ENCODE measurements around the gene ZFHX3.

The ZFHX3 gene

DNA sequence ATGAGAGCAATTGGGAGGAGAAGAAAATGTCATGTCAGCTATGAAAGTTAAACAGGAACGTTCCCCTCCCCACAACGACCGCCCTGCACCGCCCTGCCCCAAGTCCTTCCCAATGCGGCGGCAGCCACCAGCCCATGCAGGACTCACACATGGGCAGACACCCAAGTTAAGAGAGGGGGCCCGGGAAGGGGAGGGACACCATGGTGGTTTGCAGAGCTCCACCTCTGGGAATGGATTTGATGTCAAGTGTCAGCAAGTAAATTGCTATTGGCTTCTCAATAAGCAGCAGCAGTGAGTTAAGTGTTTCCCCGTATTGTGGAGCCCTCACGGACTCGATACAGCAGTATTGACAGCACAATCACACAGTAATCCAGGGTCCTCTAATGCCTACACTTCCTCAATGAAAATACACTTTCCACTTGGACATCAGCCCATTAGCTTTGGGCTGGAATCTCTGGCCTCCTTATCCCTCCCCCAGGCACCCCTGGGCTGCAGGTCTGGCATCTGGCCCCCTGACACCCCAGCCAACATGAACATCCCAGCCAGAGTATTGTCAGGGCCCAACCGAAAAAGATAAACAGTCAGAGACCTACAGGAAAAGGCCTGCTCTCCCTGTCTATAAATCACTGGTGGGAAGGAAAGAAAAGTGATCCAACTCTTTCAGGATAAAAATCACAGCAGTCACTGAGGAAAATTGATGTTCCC is 22.6 kb downstream of the ZFHX3 start:
- Histone ChIP-seq H3K4me1 (ENCODE audit: insufficient read depth, low read length) (peaks cover 21% of the 10 kb centered on the region), H3K36me3 (ENCODE audit: insufficient read depth, low read length) (no peaks in the 10 kb centered on the region), H3K27me3 (ENCODE audit: insufficient read depth, low read length) (no peaks in the 10 kb centered on the region), H3K4me3 (ENCODE audit: low read length) (no peak overlapping the region), H3K9me3 (ENCODE audit: low read length) (no peaks in the 10 kb centered on the region), H2AFZ (ENCODE audit: low read depth, low read length) (no peak overlapping the region)

DNA sequence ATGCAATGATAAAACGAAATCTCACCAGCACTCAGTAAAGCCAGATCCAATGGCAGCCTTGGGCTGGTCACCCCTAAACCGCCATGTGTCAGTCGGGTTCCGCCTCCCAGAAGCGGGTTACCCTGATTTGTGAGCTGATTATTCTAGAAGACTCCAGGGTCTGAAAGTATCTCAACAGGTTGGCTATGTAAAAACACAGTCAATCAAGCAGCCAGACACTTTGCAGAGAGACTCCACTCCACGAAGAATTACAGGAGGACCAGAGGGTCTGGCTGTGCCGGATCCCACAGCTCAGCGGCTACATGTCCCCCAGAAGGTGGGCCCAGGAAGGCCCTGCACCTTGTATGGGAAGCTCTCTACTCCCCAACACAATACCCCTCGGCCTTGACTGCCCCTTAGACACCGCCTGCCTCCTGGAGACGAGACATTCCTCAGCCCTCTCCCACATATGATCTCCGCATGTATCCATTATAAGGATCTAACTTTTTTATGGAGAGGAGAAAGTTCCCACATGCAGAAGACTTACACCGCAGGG is 23.3 kb downstream of the ZFHX3 start:
- H3K9me3 ChIP-seq (ENCODE audit: low read length), result no peaks in the 10 kb centered on the region

DNA sequence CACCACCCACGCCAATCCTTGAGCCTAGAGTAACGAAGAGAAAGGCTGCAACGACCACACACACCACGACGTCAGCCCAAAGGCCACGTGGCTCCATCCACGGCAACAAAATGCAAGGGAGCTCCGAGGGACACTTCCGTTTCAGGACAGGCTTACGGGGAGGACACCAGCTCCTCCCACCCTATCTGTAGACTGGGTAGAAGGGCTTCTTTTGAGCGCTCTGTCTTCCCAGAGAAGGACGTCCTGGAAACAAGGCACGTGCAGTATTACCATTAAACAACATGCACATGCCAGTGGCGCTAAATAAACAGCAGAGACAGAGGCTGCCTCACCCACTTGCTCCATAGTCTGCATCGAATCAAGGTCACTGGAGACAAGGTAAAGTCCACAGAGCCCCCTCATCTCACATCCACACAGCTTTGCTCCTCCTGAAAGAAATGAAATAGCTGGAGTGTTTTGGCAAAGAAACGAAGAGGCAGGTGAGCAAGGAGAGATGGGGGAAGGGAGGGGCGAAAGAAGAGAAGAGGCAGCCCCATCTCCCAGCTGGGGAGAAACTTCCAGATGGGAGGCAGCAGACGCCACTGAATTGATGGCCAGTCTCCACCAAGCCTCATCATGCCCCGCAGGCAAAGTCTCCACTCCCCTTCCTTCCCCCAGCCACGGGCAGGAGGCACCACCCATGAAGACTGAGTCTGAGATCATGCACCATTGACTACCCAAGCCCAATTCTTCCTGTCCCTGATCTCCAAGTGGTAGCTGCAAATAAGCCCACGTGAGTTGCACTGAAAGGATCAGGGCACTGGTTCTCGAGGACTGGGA is 24.0 kb downstream of the ZFHX3 start:
- no peak overlapping the region for H3K4me3 ChIP-seq (ENCODE audit: low read length)
- no peak overlapping the region for H2AFZ ChIP-seq (ENCODE audit: low read depth, low read length)
- H3K4me1 ChIP-seq (ENCODE audit: insufficient read depth, low read length), result peaks cover 31% of the 10 kb centered on the region
- H3K9me3 ChIP-seq (ENCODE audit: low read length), result no peaks in the 10 kb centered on the region
- H3K36me3 ChIP-seq (ENCODE audit: insufficient read depth, low read length), result no peaks in the 10 kb centered on the region
- no peaks in the 10 kb centered on the region for H3K27me3 ChIP-seq (ENCODE audit: insufficient read depth, low read length)

More for the DNA sequence above, 23.3 kb downstream of the ZFHX3 start:
- H2AFZ ChIP-seq (ENCODE audit: low read depth, low read length), result no peak overlapping the region
- no peaks in the 10 kb centered on the region for H3K36me3 ChIP-seq (ENCODE audit: insufficient read depth, low read length)
- H3K4me3 ChIP-seq (ENCODE audit: low read length), result no peak overlapping the region
- peaks cover 24% of the 10 kb centered on the region for H3K4me1 ChIP-seq (ENCODE audit: insufficient read depth, low read length)
- no peaks in the 10 kb centered on the region for H3K27me3 ChIP-seq (ENCODE audit: insufficient read depth, low read length)

DNA sequence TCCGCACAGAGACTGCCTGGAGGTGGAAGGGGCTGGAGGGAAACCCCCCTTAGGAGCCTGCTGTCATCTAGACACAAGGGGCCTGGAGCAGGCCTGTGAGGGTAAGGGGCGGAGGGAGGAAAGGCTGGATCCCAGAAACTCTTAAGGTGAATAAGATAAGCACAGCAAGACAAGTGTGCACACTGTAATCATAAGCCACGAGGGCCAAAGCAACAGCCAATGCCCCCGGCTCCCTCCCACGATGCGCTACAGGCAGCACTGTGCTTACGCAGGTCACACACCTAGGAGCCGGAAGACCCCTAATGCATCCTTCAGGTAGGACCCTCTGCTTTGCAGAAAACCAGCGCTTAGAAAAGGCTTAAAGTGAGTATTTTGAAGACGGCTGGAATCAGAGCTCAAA is 24.6 kb downstream of the ZFHX3 start:
- H2AFZ ChIP-seq (ENCODE audit: low read depth, low read length), result no peak overlapping the region
- H3K4me1 ChIP-seq (ENCODE audit: insufficient read depth, low read length), result peaks cover 34% of the 10 kb centered on the region
- no peak overlapping the region for H3K4me3 ChIP-seq (ENCODE audit: low read length)
- no peaks in the 10 kb centered on the region for H3K9me3 ChIP-seq (ENCODE audit: low read length)
- no peaks in the 10 kb centered on the region for H3K36me3 ChIP-seq (ENCODE audit: insufficient read depth, low read length)
- no peaks in the 10 kb centered on the region for H3K27me3 ChIP-seq (ENCODE audit: insufficient read depth, low read length)

DNA sequence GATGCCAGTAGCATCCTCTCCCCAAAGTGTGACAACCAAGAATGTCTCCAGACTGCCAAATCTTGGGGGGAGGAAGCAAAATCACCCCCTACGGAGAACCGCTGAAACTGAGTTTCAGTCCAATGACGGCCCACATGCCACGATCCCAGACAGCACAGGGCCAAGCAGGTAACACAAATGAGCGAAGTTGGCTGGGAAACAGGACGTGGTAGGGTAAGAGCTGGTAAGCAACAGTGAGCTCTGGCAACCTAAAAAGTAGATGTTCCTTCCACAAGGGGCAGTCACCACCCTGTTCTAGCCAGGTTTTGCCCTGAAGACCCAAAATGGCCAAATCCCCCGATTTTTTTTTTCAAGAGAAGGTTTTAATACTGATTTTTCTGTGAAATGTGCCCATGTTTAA is 25.4 kb downstream of the ZFHX3 start:
- Histone ChIP-seq H3K27me3 (ENCODE audit: insufficient read depth, low read length) (no peaks in the 10 kb centered on the region), H3K4me1 (ENCODE audit: insufficient read depth, low read length) (peaks cover 26% of the 10 kb centered on the region), H3K9me3 (ENCODE audit: low read length) (no peaks in the 10 kb centered on the region), H3K4me3 (ENCODE audit: low read length) (no peak overlapping the region), H2AFZ (ENCODE audit: low read depth, low read length) (no peak overlapping the region), H3K36me3 (ENCODE audit: insufficient read depth, low read length) (no peaks in the 10 kb centered on the region)

DNA sequence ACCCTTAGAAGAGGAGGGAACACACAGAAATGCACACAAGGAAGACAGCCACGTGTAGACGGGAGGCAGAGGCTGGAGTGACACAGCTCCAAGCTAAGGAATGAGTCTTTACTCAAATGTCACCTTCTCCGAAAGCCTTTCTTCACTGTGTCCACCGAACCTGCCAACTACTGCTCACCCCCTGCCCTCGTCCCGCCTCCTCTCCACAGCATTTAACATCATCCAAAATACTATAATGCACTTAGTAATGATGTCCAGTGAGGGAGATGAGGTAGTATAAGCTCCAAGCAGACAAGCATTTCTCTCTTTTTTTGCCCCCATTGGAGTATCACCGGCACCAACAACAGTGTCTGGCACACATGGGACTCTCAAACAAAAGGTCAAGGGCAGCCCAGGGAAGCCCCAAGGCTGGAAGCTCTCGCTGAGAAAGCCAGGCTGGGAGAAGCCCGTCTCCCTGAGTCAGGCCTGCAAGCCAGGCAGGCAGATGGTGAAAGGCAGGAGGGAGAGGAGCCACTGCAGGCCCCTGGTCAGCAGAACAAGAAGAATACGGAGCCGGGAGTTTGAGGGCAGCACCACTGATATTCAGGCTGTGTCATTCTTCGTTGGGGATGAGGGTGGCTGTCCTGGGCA is 25.9 kb downstream of the ZFHX3 start:
- peaks cover 25% of the 10 kb centered on the region for H3K4me1 ChIP-seq (ENCODE audit: insufficient read depth, low read length)
- no peaks in the 10 kb centered on the region for H3K36me3 ChIP-seq (ENCODE audit: insufficient read depth, low read length)
- H2AFZ ChIP-seq (ENCODE audit: low read depth, low read length), result no peak overlapping the region
- no peaks in the 10 kb centered on the region for H3K27me3 ChIP-seq (ENCODE audit: insufficient read depth, low read length)
- no peak overlapping the region for H3K4me3 ChIP-seq (ENCODE audit: low read length)
- no peaks in the 10 kb centered on the region for H3K9me3 ChIP-seq (ENCODE audit: low read length)

DNA sequence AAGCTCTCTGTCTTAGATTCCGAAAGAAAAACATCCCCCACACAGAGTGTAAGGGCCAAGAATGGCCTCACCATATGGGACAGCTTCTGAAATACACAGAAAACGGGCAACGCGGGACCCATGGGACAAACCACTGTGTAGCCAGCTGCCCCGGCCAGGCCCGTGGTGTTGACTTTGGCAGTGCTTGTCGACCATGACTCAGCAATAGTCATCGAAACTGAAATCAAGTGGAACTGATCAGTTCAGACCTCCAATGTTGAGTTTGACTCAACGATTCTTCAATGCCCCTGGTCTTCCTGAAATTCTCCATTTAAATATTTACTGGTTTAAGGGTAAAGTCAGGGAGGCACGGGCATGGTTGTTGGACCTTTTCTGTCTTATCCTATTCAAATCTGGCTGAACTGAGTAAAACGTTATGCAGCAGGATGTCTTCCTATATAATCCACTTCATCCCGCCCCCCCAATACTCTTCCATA is 27.5 kb downstream of the ZFHX3 start:
- Histone ChIP-seq H3K9me3 (ENCODE audit: low read length) (peaks cover 5% of the 10 kb centered on the region), H3K4me3 (ENCODE audit: low read length) (no peak overlapping the region), H3K36me3 (ENCODE audit: insufficient read depth, low read length) (no peaks in the 10 kb centered on the region), H3K4me1 (ENCODE audit: insufficient read depth, low read length) (peaks cover 25% of the 10 kb centered on the region), H2AFZ (ENCODE audit: low read depth, low read length) (no peak overlapping the region), H3K27me3 (ENCODE audit: insufficient read depth, low read length) (no peaks in the 10 kb centered on the region)

DNA sequence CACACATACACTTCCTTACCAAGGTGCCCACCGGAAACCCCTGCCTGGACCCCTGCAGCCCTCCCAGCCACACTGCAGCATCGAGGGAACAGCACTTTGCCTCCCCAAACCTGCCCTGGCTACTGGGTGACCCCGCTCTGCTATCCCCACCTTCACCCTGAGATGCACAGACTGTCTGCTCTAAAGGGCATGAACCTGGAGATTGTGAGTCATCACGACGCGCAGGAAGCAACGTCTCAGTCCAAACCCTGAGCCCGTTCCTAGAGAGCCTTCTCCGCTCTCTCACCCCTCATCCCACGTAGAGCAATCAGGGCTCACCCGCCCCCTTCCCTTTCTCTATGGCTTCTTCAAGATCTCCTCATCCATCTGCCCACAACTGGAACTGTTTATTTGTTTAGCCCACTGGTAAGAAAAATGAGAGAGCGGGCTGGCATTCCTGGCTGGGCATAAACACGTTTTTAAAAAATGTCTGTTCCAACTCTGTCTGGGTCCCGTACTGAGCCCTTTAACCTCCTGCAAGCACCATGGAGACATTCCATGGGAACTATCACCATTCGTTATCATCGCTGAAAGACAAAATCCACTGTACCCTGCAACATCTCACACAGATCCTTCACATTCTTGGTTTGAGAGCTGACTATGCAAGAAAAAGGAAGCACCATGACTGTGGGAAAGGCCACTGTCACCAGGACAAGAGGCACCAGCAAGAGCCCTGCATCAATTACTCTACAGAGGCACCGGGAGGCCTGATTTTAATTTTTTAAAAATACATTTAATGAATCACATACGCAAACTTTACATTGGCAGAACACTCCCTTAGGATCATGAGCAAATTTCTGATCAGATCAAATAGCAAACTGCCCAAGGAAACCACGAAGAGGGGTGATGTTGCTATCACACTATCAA is 28.2 kb downstream of the ZFHX3 start:
- no peak overlapping the region for H3K4me3 ChIP-seq (ENCODE audit: low read length)
- no peak overlapping the region for H2AFZ ChIP-seq (ENCODE audit: low read depth, low read length)
- H3K4me1 ChIP-seq (ENCODE audit: insufficient read depth, low read length), result peaks cover 22% of the 10 kb centered on the region
- peaks cover 5% of the 10 kb centered on the region for H3K9me3 ChIP-seq (ENCODE audit: low read length)
- no peaks in the 10 kb centered on the region for H3K27me3 ChIP-seq (ENCODE audit: insufficient read depth, low read length)
- no peaks in the 10 kb centered on the region for H3K36me3 ChIP-seq (ENCODE audit: insufficient read depth, low read length)

DNA sequence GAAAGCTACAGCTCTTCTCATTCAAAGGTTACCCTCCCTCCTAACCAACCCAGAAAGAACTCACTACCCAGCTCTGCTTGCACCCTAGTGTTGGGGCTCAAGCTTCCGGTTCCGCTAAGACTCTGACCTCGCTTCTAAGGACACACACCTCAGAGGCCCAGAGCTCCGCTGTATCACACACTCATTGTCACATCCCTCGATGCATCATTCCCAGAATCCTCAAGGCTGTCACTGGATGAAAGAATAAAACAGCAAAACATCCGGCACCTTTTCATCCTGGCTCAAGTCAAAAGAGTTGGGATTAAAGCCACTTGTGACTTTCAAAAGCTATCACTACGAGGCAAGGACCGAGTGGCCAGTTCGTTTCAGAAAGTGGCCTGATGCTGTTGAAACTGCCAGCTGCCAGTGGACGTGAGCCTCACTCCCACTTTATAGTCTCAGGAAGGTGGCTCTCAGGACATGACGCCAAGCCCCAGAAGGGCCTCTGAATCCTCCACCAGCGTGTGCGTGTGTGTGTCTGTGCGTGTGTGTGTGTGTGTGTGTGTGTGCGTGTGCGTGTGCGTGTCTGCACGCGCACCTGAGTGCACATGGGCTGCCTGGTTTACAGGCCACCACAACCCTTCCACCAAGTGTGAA is 29.0 kb downstream of the ZFHX3 start:
- Histone ChIP-seq H2AFZ (ENCODE audit: low read depth, low read length) (no peak overlapping the region), H3K36me3 (ENCODE audit: insufficient read depth, low read length) (no peaks in the 10 kb centered on the region), H3K27me3 (ENCODE audit: insufficient read depth, low read length) (no peaks in the 10 kb centered on the region), H3K4me3 (ENCODE audit: low read length) (no peak overlapping the region), H3K4me1 (ENCODE audit: insufficient read depth, low read length) (peaks cover 22% of the 10 kb centered on the region), H3K9me3 (ENCODE audit: low read length) (peaks cover 6% of the 10 kb centered on the region)

DNA sequence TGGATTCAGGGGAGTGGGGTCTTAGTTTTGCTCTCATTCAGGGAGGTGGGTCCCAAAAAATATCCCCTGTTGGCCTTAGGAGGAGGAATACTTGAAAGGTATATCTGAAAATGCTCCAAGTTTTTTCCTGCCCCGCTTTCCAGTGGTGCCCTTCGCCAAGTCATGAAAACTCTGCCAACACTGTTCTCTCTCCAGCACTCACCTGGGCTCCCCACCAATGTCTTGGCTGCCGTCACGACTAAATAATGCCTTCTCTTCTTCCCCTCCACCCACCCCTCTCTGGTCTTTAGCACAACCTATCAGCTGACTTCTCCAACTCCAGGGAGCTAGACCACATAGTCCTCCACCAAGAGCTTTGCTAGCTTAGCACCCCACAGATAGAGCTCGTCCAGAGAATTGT is 30.6 kb downstream of the ZFHX3 start:
- Histone ChIP-seq H3K9me3 (ENCODE audit: low read length) (peaks cover 10% of the 10 kb centered on the region), H3K4me1 (ENCODE audit: insufficient read depth, low read length) (peaks cover 22% of the 10 kb centered on the region), H2AFZ (ENCODE audit: low read depth, low read length) (no peak overlapping the region), H3K36me3 (ENCODE audit: insufficient read depth, low read length) (no peaks in the 10 kb centered on the region), H3K27me3 (ENCODE audit: insufficient read depth, low read length) (no peaks in the 10 kb centered on the region), H3K4me3 (ENCODE audit: low read length) (no peak overlapping the region)

DNA sequence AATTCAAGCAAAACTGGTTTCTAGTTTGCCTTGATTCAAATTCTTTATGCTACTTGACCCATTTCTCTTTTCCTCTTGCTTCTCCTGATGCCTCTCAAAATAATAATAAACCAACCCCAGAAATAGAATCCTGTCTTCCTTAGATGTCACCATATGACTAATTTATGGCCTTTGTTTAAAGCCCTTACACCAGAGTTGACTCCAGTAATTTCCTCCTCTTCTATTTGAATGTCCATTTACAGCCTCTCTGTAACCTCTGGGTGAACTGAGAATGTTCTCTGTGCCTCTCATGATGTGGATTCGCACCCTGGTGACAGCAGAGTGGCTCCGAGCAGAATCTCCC is 31.5 kb downstream of the ZFHX3 start:
- no peaks in the 10 kb centered on the region for H3K27me3 ChIP-seq (ENCODE audit: insufficient read depth, low read length)
- H3K4me1 ChIP-seq (ENCODE audit: insufficient read depth, low read length), result peaks cover 22% of the 10 kb centered on the region
- H2AFZ ChIP-seq (ENCODE audit: low read depth, low read length), result no peak overlapping the region
- H3K9me3 ChIP-seq (ENCODE audit: low read length), result peaks cover 10% of the 10 kb centered on the region
- no peaks in the 10 kb centered on the region for H3K36me3 ChIP-seq (ENCODE audit: insufficient read depth, low read length)
- no peak overlapping the region for H3K4me3 ChIP-seq (ENCODE audit: low read length)

Measured in neuron (in vitro differentiated cells).